Left renal cortex interstitium (tissue), 4 donors: ENCODE data around the gene PRR20C. TPM values are rescaled to one million over a fixed set of nuclear protein-coding genes. Genes with fewer than 3 reads are reported as not detected.
"Not testable (repeated sequence)": the region's sequence is repeated elsewhere in the genome, so short reads cannot be mapped to it uniquely, and the experiment has no call there.

Source experiments
- DNase-seq, 4 donors: peaks; one replicate each; pipeline ENCODE4 v3.0.0-alpha.2; 2013; ENCODE audit warnings: low read depth in 4 of 4, low spot score in 2 of 4, missing footprints in 1 of 4
- polyA plus RNA-seq, 4 donors: library from polyadenylated mRNA; unstranded; fragments of 120-200 nt; gene quantifications; one replicate each; pipeline ENCODE4 v1.2.1, GENCODE V29; 2013; ENCODE audit not compliant: insufficient read length in 4 of 4

Gene PRR20C
- not detected for polyA plus RNA-seq

- not testable (repeated sequence) for DNase-seq
These were observed at the start of gene PRR20C for GRCh38 chr13:57153761-57154160. Gene PRR20C (plus strand): TSS chr13:57154061. CDS start chr13:57154448, 387 bp downstream.

DNA sequence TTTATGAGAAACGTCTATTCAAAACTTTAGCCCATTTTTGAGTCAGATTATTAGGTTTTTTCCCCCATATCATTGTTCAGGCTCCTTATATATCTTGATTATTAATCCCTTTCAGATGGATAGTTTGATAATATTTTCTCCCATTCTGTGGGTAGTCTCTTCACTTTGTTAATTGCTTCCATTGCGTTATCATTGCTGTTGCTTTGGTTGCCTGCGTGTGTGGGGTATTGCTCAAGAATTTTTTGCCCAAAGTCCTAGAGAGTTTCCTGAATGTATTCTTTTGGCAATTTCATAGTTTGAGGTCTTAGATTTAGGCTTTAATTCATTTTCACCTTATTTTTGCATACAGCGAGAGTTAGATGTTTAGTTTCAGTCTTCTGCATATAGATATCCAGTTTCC lies 38.9 kb upstream of the PRR20C start:
- no peak for DNase-seq

GRCh38 chr13:57123681-57124080 lies 30.2 kb upstream of the PRR20C start:
- DNase-seq = no peak

- no peak for DNase-seq
These were observed 25.0 kb upstream of the PRR20C start for GRCh38 chr13:57128909-57129308.

- no peak for DNase-seq
These were observed 17.8 kb upstream of the PRR20C start for GRCh38 chr13:57136093-57136492.

DNA sequence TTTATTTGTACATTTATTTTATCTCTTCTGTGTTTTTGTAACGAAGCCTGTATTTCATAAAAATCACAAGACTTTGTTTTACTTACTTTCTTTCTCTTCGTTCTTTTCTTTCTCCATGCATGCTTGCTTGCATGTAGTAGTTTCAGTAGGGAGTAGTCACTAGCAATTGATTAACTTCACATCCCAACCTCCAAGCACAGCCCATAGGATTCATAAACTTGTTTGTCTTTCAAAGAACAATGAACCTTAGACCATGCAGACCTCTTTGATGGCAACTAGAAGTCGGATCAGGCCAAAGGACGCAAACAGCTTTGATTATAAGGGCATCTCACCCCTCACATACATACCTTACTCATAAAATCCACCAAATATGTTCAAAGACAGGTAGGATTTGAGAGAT lies 16.3 kb upstream of the PRR20C start:
- DNase-seq = no peak

- DNase-seq = no peak
These were observed 14.9 kb upstream of the PRR20C start for GRCh38 chr13:57138988-57139387.

DNA sequence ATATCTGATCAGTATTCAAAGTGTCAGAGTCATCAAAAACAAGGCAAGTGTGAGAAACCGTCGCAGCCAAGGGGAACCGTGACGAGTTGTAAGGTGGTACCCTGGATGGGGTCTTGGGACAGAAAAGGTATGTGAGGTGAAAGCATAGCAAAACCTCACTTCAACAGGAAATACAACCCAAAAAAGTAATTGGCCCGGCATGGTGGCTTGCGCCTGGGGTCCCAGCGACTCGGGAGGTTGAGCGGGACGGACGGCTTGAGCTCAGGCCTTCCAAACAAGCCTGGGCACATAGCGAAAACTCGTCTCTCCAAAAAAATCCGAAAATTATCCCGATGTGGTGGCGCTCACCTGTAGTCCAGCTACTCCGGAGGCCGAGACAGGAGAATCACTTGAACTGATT lies 14.1 kb upstream of the PRR20C start:
- DNase-seq = not testable (repeated sequence)

- DNase-seq = not testable (repeated sequence)
These were observed 13.5 kb upstream of the PRR20C start, which contains the start of gene PRR20A for GRCh38 chr13:57140235-57140968. Gene PRR20A (plus strand): TSS chr13:57140918. CDS start chr13:57141305, 387 bp downstream.

GRCh38 chr13:57147188-57147587 lies 6.7 kb upstream of the PRR20C start, which contains the start of gene PRR20B:
Gene PRR20B (plus strand): TSS chr13:57147488. CDS start chr13:57147875, 387 bp downstream.
- DNase-seq = not testable (repeated sequence)

DNA sequence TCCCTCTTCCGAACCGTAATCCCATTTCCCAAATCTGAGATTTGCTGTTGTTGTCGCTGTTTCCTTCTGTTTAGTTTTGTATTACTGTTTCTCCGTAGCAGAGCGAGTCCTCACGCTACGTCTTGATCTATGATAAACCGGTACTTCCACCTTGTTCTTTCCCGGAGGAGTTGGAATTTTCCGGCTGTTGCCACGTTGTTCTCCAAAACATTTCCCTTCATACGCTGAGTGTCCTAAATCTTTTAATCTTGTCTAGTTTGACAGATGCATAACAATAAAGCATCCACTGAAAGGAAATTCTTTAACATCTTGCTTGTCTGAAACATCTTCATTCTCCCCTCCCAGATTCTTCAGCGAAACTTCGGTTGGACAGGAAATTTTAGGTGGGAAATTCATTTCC lies 5.8 kb upstream of the PRR20C start:
- DNase-seq = not testable (repeated sequence)

DNA sequence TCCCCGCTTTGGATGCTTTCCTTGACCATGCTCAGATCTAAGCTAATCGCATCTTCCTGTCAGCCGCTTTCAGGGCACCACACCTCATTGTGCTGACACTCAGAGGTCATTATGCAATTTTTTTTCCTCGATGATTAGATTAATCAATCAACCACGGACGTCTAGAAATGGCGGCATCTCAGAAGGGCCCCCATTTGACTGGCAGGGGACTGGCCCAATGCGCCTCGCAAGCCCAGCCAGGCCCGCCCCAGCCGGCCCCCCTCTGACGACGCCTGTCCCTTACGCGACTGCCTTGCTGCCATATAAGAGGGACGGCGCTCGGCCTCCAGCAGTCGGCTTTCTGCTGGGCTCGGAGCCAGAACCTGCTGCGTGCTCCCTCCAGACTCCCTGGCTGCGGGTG lies 6.5 kb downstream of the PRR20C start, which contains the start of gene PRR20D:
Gene PRR20D (plus strand): TSS at position 301 of the 400 bp plus-strand sequence. CDS start 387 bp downstream, outside the sequence.
- not testable (repeated sequence) for DNase-seq

- DNase-seq = not testable (repeated sequence)
These were observed 13.0 kb downstream of the PRR20C start, which contains the start of gene PRR20E for GRCh38 chr13:57166897-57167296. Gene PRR20E (plus strand): TSS chr13:57167197. CDS start chr13:57167584, 387 bp downstream.

DNA sequence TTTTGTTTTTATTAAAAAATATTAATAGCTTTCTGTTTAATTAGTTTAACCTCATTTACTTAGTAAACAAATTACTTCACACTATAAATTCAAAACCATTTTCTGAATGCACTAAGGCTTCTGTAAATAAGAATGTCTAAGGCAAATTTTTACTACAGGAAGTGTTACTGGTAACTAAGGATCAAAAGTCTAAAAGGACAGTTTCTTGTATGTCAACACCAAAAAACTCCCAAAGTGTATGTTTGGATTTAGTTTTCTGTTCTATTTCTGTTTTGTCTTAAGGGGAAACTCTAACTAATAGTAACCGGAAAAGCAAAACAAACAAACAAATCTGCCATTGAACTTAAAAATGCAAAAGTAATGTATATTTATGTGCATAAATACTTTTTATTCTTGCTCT lies 37.8 kb downstream of the PRR20C start:
- no peak for DNase-seq

Other genes starting within 250 kb of the PRR20C start
- gene PRR20A, start 13.1 kb upstream of the PRR20C start, polyA plus RNA-seq = not detected
- gene PRR20B, start 6.6 kb upstream of the PRR20C start, polyA plus RNA-seq = not detected
- not detected for gene PRR20D, start 6.6 kb downstream of the PRR20C start, polyA plus RNA-seq
- not detected for gene PRR20E, start 13.1 kb downstream of the PRR20C start, polyA plus RNA-seq